Measurements from ENCODE around the gene PRKCZ.
A peak's percentile ranks its signal among the peaks of the same experiment; 100 is the strongest.

The PRKCZ gene

GRCh38 chr1:2070016-2070415 is 19.8 kb downstream of the PRKCZ start:
- no peak for DNase-seq

DNA sequence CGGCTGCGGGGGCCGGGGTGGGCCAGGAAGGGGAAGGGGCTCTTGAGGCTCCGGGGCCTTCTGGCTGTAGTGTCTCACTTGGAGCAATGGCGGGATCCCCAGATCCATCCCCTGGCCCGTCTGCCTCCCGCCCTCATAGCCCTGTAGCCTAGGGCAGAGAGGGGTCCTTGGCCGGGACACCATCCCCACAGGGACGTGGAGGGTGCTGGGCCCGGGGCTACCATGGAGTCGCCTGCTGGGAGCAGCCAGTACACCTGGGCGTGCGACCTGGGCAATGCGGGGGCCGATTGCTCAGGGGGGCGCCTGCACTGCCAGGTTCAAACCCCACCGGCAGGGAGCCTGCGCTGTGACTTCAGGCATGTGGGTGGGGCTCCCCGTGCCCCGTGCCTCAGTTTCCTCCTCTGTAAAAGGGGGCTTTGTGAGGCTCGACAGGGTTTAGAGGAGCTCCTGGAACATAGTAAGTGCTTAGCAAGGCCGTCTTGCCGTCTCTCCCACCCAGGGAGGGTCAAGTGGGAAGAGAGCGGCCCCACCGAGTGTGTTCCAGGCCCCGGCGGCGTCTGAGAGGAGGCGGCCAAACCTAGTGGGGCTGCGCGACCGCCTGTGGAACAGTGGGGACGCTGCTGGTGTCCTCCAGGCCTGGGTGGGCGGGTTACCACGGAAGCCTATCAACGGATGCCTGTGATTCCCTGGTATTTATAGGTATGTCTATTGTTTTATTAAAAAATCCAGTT is 20.8 kb downstream of the PRKCZ start:
- no peak for DNase-seq

DNA sequence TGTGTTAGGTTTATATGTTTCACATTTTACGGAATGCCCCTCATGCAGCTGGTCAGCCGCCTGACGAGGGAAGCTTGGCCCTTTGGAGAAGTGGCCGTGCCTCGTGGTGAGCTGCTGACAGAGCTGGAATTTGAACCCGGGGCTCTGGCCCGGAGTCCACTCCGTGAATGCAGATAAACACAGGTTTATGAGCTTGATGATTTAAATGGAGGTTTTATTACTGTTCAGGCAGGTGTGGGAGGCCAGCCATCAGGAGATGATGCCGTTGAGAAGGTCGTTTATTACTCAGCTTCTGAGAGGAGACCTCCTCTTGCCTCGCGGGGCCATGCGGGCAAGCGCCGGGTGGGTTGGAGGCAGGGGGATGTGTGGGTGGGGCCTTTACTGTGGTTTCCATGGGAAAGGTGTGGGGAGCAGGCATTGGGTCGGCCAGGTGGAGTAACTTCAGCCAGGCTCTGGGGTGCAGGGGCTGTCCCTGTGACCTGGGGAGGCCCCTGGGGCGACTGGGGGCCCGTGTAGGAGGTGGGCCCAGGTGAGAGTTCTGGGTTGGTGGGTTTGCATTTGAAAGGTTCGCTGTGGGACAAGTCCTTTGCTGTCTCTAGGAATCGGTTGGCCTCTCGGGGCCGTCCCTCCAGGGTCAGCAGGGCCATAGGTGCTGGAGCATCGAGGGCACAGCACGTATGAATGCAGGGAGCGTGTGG is 22.0 kb downstream of the PRKCZ start:
- DNase-seq: no peak

DNA sequence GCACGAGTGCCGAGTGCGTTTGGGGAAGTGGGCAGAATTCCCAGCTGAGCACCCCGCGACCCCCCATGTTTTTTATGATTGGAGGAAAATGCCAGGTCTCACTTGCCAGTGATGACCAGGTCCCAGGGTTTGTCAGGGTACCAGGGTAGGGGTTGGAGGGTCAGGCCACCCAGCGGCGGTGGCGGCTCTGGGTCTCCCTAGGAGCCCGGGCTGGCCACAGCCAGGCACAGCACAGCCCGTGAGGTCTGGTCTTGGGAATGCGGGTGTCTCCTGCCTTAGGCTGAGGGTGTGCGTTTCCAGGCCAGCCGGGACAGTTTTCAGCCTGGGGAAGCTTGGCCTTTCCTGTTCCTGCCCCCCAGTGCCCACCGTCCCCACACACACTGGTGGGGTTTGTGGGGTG is 22.7 kb downstream of the PRKCZ start:
- DNase-seq: no peak

- DNase-seq: peak; percentile 53
Observed at GRCh38 chr1:2073382-2074230, 23.4 kb downstream of the PRKCZ start.

- no peak for DNase-seq
Observed at GRCh38 chr1:2074396-2074795, 24.2 kb downstream of the PRKCZ start.

- no peak for DNase-seq
Observed at GRCh38 chr1:2074944-2075740, 24.9 kb downstream of the PRKCZ start.

DNA sequence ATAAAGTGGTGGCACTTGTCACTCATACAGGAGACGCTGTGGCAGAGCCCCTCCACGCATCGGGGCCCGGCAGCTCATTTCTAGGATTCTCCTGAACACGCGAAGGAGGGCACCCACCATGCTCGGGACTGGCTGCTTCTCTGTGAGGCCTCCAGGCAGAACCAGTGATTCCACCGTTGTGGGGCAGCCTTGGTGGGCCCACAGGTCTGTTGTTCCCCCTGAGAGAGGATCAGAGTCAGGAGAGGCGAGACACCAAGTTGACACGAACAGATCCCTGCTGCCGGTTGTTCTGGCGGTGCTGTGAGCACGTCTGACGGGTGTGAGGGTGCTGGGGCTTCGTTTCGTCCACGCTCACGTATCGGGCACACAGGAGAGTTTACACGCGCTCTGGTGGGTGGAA is 26.6 kb downstream of the PRKCZ start:
- no peak for DNase-seq

- no peak for DNase-seq
Observed at GRCh38 chr1:2078170-2078569, 28.0 kb downstream of the PRKCZ start.

- DNase-seq: no peak
Observed at GRCh38 chr1:2079396-2080085, 29.3 kb downstream of the PRKCZ start.

DNA sequence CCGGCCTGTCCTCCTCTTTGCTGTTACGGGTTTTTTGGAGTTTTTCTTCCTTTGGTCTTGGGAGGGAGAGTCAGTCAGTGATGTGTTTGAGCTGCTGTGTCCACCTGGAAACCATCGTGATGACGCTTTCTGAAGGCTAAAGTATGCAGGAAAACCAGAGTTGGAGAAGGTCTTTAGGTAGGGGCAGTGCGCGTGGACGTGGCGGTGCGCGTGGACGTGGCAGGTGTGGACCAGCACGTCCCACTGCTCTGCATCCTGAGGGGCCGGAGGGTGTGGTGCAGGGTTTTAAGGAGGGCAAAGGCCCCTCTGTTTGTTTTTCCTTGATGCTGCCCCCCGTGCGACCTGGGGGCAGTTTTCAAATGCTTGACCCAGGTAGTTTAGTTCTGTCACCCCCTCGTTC is 29.9 kb downstream of the PRKCZ start:
- no peak for DNase-seq

GRCh38 chr1:2080884-2081283 is 30.7 kb downstream of the PRKCZ start:
- no peak for DNase-seq

- DNase-seq: no peak
Observed at GRCh38 chr1:2081326-2081885, 31.2 kb downstream of the PRKCZ start.

- no peak for DNase-seq
Observed at GRCh38 chr1:2082064-2082463, 31.9 kb downstream of the PRKCZ start.

DNA sequence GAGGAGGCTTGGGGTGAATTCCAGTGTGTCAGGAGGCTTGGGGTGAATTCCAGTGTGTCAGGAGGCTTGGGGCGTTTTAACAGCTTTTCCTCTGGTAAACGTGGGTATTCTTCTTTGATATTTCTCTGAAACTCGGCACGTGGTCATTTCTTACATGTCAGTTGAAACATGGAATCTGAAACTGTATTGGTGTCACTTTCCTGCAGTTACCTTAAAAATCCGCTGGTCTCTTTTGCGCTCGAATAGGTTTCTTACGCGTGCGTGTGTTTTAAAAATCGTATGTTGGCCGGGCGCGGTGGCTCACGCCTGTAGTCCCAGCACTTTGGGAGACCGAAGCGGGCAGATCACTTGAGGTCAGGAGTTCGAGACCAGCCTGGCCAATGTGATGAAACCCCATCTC is 33.5 kb downstream of the PRKCZ start:
- DNase-seq: no peak

GRCh38 chr1:2084306-2084705 is 34.1 kb downstream of the PRKCZ start:
- no peak for DNase-seq

GRCh38 chr1:2085080-2085479 is 34.9 kb downstream of the PRKCZ start:
- DNase-seq: no peak

- DNase-seq: no peak
Observed at GRCh38 chr1:2086446-2087078, 36.4 kb downstream of the PRKCZ start.

GRCh38 chr1:2087766-2088165 is 37.6 kb downstream of the PRKCZ start:
- no peak for DNase-seq

DNA sequence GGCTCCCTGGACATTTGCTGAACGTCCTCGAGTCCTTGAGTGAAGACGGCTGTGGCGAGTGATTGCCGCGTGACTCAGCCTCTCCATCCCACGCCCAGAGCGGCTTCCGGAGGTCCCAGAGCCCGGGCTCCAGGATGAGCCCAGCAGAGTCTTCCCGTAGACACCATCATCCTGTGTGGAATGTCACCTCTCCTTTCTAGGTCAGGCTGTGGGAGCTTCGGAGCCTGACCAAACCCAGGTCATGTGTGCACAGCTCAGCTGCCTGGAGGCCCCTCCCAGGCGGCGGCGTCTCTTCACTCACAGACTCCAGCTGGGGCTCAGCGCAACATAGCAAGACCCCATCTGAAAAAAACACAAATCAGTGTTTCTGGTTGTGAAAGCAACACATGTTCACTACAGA is 38.2 kb downstream of the PRKCZ start:
- no peak for DNase-seq

DNA sequence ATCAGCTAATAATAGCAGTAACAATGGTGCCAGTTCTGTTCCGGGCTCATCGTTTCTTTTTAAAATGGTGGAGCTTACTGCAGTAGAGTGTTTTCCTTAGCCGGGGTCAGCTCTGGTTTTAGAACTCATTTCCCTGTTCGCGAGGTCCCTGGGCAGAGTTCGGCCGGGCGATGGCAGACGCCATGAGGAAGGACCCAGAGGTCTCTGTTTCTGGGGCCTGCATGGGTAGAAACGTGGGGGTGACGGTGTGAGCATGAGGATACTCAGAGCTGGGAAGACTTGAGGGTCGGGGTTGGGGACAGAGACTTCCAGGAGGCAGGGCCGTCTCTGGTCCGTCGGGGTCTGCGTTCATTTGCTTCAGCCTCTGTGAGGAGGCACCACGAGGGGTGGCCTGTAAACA is 38.8 kb downstream of the PRKCZ start:
- DNase-seq: no peak

All from right forelimb (tissue), 1 donor.